HEK293T (cell line): Measurements from ENCODE around the gene EVA1A.

Source experiments
- ELF4 ChIP-seq: fragments of 450-650 bp; IDR thresholded peaks from 2 replicates; pipeline ENCODE4 v1.6.1; 2017; ENCODE audit warnings: antibody characterized with exemption
- TARDBP ChIP-seq: fragments of 450-650 bp; IDR thresholded peaks from 2 replicates; pipeline ENCODE4 v1.6.1; 2016

- TF ChIP-seq ELF4 = no peak
- TF ChIP-seq TARDBP = no peak
Measured at GRCh38 chr2:75484840-75485239, 75.9 kb downstream of the EVA1A start.
